HL-60/S4 treated with retinoic acid at 250 ng/mL for 4 days and 3 days (cell line): ENCODE measurements around the gene HK2.

Source experiments
- in situ Hi-C: fragments of 300-500 bp; cut with MboI; formaldehyde crosslinking; loops from 2 replicates; pipeline ENCODE4 v1.7.0; 2022; ENCODE audit warnings: low sequenced_read_pairs

HK2 gene

DNA sequence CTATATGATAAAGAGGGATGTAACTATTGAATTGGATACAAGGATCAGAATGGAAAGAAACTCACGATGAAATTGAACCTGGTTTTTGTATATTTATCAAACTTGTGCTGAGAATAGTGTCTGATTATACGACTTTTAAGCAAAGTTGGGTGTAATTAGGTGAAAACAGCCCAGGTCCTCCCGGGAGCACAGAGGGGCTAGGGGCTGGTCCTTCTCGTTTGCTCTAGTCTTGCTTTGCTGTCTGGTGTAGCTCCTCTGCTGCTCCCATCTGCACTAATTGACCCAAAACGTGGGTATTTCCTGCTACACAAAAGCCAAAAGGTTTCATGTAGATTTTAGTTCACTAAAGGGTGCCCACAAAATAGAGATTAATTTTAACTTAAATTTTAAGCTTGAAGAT lies 58.7 kb downstream of the HK2 start:
- in situ Hi-C loops, result no loop called here

DNA sequence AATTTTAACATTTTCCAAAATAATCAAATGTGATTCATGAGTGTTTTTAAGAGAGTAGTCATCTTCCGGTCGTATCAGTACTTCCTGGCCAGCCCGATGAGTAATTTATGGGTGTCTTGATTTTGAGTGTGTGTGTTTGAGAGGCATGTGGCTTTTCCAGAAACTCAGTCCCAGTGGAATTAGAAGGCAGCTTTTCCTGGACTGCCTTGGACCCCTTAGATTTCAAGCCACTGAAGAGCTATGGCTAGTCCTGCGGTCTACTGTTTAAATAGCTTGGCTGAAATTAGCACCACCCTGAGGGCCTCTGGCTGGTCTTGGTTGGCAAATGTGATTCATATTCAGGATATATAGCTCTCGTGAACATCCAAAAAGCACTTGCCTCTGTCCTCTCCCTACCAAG lies 59.4 kb downstream of the HK2 start:
- in situ Hi-C loops, result no loop called here

DNA sequence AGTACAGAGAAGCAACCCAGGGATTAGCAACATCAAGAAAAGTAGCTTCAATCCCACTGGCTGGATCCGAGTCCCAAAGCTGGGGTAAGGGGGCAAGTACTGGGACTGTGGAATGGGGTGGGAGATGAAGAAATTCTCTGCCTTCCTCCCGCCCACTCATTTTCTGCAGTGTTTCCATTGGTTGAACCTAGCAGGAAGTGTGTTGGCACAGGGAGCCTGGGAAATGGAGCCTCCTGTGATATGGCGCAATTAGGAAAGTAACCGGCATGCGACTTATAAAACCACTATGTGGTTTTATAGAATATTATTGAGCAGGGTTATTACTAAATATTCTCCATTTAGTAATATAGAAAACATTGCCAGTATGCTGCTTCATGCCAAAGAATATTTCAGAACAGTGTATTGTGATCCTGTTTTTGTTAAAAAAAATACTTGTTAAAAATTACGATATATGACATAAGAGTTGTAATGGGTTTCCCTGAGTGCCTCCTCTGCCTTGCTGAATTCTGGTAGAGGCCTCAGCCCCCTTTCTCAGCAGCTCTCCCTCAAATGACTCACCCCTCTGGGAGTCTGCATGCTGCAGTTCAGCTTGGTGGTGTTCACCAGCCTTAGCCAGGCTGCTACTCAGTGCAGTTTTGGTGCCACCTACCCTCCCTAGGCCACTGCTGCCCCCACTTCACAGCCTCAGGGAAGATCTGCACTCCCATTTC lies 60.5 kb downstream of the HK2 start:
- in situ Hi-C loops, result no loop called here

DNA sequence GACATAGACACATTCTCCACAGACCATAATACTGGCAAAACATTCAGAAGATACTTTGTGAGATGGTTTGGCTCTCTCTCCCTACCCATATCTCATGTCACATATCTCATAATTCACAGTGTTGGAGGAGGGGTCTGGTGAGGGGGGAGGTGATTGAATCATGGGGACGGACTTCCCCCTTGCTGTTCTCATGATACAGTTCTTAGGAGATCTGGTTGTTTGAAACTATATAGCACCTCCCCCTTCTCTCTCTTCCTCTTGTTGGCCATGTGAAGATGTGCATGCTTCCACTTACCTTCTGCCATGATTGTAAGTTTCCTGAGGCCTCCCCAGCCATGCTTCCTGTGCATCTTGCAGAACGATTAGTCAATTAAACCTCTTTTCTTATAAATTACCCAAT lies 61.1 kb downstream of the HK2 start:
- in situ Hi-C loops, result no loop called here

DNA sequence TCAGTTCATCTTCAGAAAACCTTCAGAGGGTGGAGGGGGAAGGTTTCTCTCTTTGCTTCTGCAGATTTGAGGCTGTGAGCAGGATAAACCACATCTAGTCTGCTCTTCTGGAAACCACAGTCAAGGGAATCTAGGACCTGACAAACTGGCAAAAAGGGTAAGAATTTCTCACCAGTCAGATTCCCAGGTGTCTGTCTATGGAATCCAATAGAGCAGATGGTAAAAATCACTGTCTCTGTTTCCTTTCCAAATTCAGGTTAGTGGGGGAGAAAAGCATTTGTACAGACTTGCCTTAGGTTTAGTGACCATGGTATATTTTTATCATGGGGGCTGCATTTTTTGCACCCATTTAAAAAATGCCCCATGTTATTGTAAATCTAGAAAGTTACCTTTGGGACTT lies 62.3 kb downstream of the HK2 start:
- in situ Hi-C loops, result no loop called here

DNA sequence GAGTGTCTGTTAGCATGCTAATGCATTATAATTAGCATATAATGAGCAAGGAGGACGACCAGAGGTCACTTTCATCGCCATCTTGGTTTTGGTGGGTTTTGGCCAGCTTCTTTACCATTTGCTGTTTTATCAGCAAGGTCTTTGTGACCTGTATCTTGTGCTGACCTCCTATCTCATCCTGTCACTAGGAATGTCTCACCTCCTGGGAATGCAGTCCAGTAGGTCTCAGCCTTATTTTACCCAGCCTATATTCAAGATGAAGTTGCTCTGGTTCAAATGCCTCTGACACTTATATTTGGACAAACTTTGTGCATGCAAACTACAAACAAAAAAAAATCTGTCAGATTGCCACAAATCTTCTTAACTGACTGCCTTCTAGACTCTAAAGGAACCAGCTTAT lies 66.3 kb downstream of the HK2 start:
- in situ Hi-C loops, result loop anchor here (25.0 kb wide), 2 partner anchors 337 to 712 kb away; no protein-coding TSS in a partner anchor

DNA sequence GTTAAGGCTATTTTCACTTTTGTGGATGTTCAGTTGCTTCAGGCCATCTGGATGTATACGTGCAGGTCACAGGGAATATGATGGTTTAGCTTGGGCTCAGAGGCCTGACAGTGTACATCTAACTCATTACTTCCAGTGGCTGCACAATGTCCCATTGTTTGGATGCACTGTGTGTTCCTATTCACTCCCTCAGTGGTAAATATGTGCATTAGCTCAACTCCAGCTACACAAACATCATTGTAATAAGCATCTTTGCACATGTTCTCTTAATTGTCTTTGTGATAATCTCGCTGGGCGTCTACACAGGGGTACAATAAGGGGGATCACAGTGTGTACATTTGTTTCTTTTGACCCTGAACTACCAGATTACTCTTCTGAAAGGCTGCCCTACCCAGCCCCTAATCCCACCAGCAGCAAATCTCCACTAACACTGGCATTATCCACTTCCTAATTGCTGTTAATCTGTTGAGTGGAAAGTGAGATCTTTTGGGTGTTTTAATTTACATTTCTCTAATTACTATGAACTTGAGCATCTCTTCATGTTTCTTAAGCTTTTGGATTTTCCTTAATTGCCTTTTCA lies 68.4 kb downstream of the HK2 start:
- in situ Hi-C loops, result loop anchor here (25.0 kb wide), 2 partner anchors 335 to 710 kb away; no protein-coding TSS in a partner anchor

DNA sequence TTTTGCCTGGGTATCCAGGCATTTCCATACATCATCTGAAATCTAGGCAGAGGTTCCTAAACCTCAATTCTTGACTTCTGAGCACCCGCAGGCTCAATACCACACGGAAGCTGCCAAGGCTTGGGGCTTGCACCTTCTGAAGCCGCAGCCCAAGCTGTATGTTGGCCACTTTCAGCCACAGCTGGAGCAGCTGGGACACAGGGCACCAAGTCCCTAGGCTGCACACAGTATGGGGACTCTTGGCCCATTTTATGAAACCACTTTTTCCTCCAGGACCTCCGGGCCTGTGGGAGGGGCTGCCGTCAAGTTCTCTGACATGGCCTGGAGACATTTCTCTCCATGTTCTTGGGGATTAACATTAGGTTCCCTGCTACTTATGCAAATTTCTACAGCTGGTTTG lies 72.5 kb downstream of the HK2 start:
- in situ Hi-C loops, result loop anchor here (25.0 kb wide), 2 partner anchors 331 to 706 kb away; no protein-coding TSS in a partner anchor

DNA sequence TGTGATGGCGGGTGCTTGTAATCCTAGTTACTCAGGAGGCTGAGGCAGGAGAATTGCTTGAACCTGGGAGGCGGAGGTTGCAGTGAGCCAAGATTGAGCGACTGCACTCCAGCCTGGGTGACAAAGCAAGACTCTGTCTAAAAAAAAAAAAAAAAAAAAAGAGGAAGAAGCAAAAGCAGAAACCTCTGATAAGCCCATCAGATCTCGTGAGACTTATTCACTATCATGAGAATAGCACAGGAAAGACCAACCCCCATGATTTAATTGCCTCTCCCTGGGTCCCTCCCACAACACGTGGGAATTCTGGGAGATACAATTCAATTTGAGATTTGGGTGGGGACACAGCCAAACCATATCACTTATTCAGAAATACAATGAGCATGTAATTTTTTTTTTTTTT lies 73.6 kb downstream of the HK2 start:
- in situ Hi-C loops, result loop anchor here (25.0 kb wide), 2 partner anchors 330 to 705 kb away; no protein-coding TSS in a partner anchor

DNA sequence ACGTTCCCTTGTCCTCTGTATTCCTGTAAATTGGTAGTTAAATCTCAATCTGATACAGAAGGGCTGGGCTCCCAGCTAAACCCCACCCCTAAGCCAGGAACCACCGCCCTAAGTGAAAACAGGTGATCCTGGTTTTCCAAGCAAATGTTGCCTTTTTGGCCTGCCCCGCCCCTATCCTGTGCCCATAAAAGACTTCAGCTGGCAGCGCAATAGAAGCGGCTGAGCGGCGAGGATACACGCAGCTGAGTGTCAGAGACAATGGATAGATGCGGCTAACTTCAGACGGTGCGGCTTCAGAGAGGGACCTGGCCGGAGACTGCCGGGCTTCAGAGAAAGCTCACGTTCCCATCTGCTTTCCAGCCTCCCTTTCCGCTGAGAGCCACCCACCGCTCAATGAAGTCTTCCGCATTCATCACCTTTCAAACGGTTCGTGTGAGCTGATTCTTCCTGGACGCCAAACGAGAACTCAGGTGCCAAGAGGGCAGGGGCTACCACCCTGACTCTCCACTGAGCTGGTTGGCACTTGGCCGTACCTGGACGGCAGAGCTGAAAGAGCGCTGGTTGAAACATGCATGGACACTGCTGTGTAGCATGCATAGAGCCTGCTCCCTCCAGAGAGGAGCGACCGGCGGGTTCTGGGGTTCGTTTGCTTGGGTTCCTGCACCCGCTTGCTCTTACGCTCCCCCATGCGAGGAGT lies 75.0 kb downstream of the HK2 start:
- in situ Hi-C loops, result loop anchor here (25.0 kb wide), 2 partner anchors 328 to 703 kb away; no protein-coding TSS in a partner anchor

DNA sequence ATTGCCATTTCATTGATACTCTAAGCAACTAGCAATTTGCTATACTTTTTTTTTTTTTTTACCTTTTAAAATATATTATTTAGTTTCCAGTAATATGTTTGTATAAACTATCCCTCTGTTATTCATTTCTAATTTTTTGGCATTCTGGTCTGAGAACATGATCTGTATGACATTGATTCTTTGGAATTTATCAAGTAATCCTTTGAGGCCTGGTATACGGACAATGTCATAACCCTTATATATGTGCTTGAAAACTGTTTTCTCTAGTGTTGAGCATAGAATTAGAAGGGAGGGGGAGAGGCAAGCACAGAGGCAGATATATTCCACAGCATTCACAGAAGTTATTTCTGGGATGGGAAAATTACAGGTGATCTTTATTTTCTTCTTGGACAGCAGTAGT lies 76.3 kb downstream of the HK2 start:
- in situ Hi-C loops, result loop anchor here (25.0 kb wide), 2 partner anchors 327 to 702 kb away; no protein-coding TSS in a partner anchor

DNA sequence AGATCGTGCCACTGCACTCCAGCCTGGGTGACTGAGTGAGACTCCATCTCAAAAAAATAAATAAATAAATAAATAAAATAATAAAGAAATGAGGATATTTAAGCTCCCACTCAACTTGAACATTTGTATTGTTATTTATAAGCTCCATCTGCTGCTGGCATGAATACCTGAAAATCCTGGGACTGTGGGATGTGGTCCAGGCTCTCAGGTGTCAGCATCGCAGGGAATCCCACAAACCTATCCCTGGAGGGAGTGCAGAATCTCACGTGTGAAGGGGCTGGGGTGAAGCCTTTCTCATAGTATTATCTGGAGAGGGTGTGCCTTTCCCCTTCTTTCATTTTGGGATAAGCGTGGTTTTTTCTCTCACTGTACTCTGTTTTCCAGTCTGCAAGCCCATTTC lies 77.1 kb downstream of the HK2 start:
- in situ Hi-C loops, result loop anchor here (25.0 kb wide), 2 partner anchors 326 to 701 kb away; no protein-coding TSS in a partner anchor

DNA sequence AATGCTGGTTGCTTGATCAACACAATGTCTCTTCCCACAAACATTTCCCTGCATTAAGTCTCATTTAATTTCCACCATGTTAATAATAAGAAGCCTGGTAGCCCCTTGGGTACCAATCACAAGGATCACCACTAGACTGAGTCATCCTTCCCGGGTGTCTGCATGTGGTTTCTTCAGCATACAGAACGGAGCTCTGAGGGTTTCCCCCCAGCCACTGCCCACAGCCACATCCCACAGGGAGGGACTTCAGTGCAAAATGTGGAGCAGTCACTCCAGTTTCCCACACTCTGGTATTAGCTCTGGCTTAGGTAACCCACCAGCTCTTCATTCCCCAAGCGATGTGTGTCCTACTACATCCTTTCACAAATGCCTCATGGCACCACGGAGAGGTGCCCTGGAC lies 81.8 kb downstream of the HK2 start:
- in situ Hi-C loops, result loop anchor here (25.0 kb wide), 2 partner anchors 322 to 697 kb away; no protein-coding TSS in a partner anchor

DNA sequence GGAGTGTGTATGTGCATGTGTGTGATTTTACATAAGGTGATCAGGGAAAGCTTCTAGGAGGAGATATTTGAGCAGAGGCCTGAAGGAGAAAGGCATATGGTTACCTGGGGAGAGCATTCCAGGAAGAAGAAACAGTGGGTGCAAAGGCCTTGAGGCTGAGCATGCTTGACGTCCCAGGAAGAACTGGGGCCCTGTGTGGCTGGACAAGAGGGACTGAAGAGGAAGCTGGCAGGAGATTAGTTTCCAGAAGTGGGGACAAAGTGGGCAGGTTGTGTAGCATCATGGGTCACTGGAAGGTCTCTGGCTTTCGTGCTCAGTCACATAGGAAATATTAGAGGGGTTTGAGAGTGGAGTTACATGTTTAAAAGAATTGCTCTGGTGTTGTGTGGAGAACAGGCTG lies 82.5 kb downstream of the HK2 start:
- in situ Hi-C loops, result loop anchor here (25.0 kb wide), 2 partner anchors 321 to 696 kb away; no protein-coding TSS in a partner anchor

DNA sequence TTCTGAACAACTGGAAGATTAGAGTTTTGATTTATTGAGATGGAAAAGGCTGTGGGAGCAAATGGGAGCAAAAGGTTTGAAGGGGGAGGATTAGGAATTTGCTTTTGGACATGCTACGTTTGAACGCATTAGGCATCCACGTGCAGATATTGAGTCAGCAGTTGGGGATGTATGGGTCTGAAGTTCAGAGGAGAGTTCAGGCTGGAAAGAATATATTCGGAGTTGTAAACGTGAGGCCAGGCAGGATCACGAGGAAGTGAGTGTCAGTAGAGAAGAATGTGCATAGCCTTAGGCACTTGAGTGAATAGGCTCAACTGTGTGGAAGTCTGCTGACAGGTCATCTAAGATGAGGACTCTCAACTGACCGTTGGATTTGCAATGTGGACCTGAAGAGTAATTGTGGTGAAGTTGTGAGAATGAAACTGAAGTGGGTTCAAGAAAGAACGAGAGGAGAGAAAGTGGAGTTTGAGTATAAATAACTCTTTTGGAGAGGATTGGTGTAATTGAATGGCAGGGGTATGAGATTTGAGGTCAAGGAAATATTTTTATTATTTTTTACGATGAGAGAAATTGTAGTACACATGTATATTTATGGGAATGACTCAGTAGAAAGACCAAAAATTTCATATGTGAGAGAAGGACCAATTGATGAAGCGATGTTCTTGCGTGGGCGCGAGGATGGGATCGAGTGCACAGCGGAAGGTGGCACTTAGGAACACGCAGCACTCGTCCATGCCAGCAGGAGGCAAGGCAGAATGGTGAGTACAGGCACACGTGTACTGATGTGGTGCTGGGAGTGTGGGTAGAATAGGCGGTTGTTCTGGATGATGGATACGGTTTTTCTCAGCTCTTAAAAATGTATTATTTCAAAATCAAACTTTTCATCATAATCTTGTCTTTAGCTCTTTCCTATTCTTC lies 84.0 kb downstream of the HK2 start:
- in situ Hi-C loops, result loop anchor here (25.0 kb wide), 2 partner anchors 319 to 694 kb away; no protein-coding TSS in a partner anchor

DNA sequence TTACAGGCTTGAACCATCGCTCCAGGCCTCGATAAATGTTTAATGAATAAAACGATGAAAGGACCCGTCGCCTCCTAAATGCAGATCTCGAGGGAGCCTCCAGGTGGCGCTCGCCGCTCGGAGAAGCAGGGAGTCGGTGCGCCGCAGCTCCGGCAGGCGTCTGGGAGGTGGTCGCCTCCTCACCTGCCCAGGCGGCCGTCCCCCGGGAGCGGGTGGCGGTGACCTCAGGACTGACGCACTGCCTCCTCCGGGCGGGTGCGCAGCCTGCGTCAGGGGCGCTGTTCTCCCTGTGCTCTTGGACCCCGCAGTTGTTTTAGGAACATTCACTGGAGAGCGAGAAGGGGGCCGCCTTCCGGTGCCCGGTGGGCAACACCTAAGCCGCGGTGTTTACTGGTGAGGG lies 85.9 kb downstream of the HK2 start:
- in situ Hi-C loops, result loop anchor here (25.0 kb wide), 2 partner anchors 317 to 692 kb away; no protein-coding TSS in a partner anchor

DNA sequence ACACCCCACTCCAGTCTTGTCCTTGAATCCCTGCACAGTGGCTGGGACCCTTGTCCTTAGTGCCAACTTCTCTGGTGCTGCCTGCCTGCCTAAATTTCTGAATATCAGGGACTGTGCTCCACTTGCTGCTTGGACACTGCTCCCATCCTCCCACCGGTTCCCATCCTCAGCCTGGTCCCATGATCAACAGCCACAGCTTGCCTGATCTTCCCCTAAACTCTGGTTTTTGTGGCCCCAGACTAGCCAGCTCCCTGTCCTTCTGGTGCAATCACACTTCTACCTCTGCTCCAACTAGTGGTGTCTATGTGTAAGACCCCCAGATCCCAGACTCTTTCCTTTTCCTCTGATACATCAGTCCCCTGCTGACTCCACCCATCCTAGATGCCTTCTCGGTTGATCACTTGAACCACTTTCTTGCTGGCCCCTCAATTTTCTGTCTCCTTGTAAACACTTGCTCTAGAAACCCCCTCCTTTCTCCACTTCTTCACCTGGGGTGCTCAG lies 87.4 kb downstream of the HK2 start:
- in situ Hi-C loops, result loop anchor here (25.0 kb wide), 2 partner anchors 316 to 691 kb away; no protein-coding TSS in a partner anchor

DNA sequence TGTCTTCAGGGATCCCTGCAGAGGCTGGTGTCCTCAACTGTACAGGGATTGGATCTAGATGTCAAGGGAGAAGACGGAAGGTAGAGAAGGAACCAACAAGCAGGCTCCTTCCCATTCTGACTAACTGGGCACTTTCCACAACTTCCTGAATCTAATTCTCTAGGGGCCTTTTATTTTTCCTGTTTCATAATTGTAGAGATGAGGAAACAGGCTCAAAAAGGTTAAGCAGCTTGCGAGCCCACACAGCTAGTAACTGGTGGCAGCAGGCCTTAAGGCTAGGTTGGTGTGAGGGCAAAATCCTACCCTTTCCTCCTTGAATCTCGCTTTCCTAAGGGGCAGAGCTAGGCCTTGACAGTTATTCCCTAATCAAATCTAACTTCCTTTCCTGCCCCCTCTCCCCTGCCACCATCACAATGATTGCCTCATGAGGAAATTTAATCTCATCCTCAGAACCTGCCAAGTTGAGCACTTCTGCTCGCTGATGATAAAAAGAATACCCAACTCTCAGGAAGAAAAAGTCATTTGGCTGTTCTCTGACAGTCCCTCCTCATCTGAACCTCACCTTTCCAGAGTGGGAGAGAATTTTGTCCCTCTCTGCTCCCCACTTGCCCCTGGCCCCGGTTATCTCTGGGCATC lies 88.8 kb downstream of the HK2 start:
- in situ Hi-C loops, result loop anchor here (25.0 kb wide), 2 partner anchors 315 to 690 kb away; no protein-coding TSS in a partner anchor

DNA sequence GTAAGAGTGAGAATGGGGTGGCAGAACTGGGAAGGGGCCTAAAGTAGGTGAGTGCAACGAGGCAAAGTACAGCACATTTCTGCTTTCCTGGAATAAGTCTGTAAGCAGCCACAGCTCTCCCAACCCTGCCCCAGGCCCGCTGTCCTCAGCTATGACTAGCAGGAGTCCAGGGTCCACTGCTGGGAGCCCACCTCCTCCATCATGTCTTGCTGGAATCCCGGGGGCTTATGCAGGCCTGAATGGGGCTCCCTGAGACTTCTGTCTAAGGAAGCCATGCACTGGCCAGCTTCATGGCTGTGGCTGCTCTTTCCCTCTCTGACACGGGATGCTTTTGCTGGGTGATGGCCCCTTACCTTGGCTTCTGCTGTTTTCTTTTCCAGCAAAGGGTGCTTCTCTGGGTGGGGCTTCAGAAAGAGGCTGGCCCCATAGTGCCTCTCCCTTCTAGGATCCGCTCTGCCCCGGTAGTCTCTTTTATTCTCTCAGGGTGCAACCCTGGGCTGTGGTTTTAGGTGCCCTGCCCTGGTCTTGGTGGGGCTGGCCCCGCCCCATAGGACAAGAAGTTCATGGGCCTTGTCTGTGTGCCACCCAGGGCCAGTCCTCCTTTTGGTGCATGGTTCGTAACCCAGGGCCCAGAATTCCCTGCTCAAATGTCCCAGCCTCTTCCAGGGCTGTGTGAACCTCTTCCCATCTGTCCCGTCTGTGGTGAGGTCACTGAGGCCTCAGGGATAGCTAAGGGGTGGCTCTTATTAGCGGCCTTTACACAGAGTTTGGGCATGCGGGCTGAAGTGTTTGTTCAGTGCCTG lies 90.7 kb downstream of the HK2 start:
- in situ Hi-C loops, result loop anchor here (25.0 kb wide), 2 partner anchors 313 to 688 kb away; no protein-coding TSS in a partner anchor
